SK-N-SH (cell line): ENCODE measurements around the gene DHX35. TPM values are rescaled to one million over a fixed set of nuclear protein-coding genes. Genes with fewer than 3 reads are reported as not detected.

Experiments
- CTCF ChIA-PET: fragments of 300-600, 350-600 bp; formaldehyde crosslinking; extraction: SDS; loops from one replicate; lab custom pipeline; 2021; lab: Yijun Ruan, JAX
- POLR2A ChIA-PET: fragments of 350-600 bp; sonication (Branson Sonifier 250); formaldehyde crosslinking; extraction: SDS; loops from one replicate; lab custom pipeline; 2020; ENCODE audit warnings: antibody characterized with exemption, inconsistent platforms; lab: Yijun Ruan, JAX
- DNase-seq: peaks from one replicate; pipeline ENCODE4 v3.0.0; 2012
- H2AFZ ChIP-seq: fragments of 200-600 bp; sonication (generic); 2 replicates; pipeline ENCODE4 v1.8.1; 2016; ENCODE audit warnings: antibody characterized with exemption, mild to moderate bottlenecking, low read depth
- H3F3A ChIP-seq: fragments of 200-600 bp; sonication (generic); replicated peaks from 2 replicates; pipeline ENCODE3; 2016; ENCODE audit warnings: antibody characterized with exemption, mild to moderate bottlenecking; ENCODE audit not compliant: insufficient read depth
- H3K27ac ChIP-seq, 2 experiments: fragments of 200-500 bp in 1 of 2; fragments of 200-600 bp in 1 of 2; sonication (Bioruptor generic) in 1 of 2; sonication (generic), shearing (Covaris generic) in 1 of 2; 2 replicates each; pipeline versions ENCODE4 v1.5.1 to v1.6.1; 2014 to 2016; ENCODE audit warnings: low read depth in 2 of 2, inconsistent platforms in 1 of 2, low read length in 1 of 2, mild to moderate bottlenecking in 1 of 2, mixed read lengths in 1 of 2
- H3K27me3 ChIP-seq: fragments of 200-600 bp; sonication (generic), shearing (Covaris generic); 2 replicates; pipeline ENCODE4 v1.6.1; 2016; ENCODE audit warnings: mixed run types; ENCODE audit not compliant: insufficient read depth
- H3K36me3 ChIP-seq, 2 experiments: fragments of 200-500 bp in 1 of 2; fragments of 200-600 bp in 1 of 2; sonication (Bioruptor generic) in 1 of 2; sonication (generic) in 1 of 2; replicated peaks in 1 of 2; 2 replicates each; pipeline versions ENCODE3 to v1.5.1; 2014 to 2016; ENCODE audit warnings: low read length in 1 of 2, mild to moderate bottlenecking in 1 of 2; ENCODE audit not compliant: insufficient read depth in 2 of 2, control insufficient read depth in 1 of 2
- H3K4me1 ChIP-seq, 2 experiments: fragments of 200-500 bp in 1 of 2; fragments of 200-600 bp in 1 of 2; sonication (Bioruptor generic) in 1 of 2; sonication (generic), shearing (Covaris generic) in 1 of 2; 2 replicates each; pipeline versions ENCODE4 v1.5.1 to v1.6.1; 2014 to 2016; ENCODE audit warnings: low read depth in 1 of 2, low read length in 1 of 2, mixed run types in 1 of 2; ENCODE audit not compliant: insufficient read depth in 2 of 2, control insufficient read depth in 1 of 2
- H3K4me2 ChIP-seq: fragments of 200-600 bp; sonication (generic), shearing (Covaris generic); 2 replicates; pipeline ENCODE4 v1.6.1; 2017; ENCODE audit warnings: mixed run types
- H3K4me3 ChIP-seq, 2 experiments: fragments of 200-500 bp in 1 of 2; fragments of 200-600 bp in 1 of 2; sonication (Bioruptor generic) in 1 of 2; sonication (generic), shearing (Covaris generic) in 1 of 2; 2 replicates each; pipeline versions ENCODE4 v1.5.1 to v1.8.1; 2014 to 2016; ENCODE audit warnings: low read depth in 2 of 2, inconsistent platforms in 1 of 2, low read length in 1 of 2, mild to moderate bottlenecking in 1 of 2, mixed read lengths in 1 of 2, moderate library complexity in 1 of 2
- H3K79me2 ChIP-seq: fragments of 200-600 bp; sonication (generic); 2 replicates; pipeline ENCODE4 v1.8.1; 2017; ENCODE audit warnings: mild to moderate bottlenecking; ENCODE audit not compliant: insufficient read depth
- H3K9ac ChIP-seq: fragments of 200-600 bp; sonication (generic); 2 replicates; pipeline ENCODE4 v1.6.1; 2017; ENCODE audit warnings: mixed run types
- H3K9me2 ChIP-seq: fragments of 200-600 bp; sonication (generic); 2 replicates; pipeline ENCODE4 v1.6.1; 2017; ENCODE audit warnings: mixed run types
- H3K9me3 ChIP-seq: fragments of 200-600 bp; sonication (generic); 2 replicates; pipeline ENCODE4 v1.6.1; 2017; ENCODE audit warnings: mixed run types, mild to moderate bottlenecking, moderate library complexity
- H4K20me1 ChIP-seq: fragments of 200-600 bp; sonication (generic); 2 replicates; pipeline ENCODE4 v1.6.1; 2017; ENCODE audit warnings: mild to moderate bottlenecking, mixed run types; ENCODE audit not compliant: insufficient read depth
- CHD2 ChIP-seq: fragments of 150-350 bp; IDR thresholded peaks from 2 replicates; pipeline ENCODE4 v1.6.1; 2018; ENCODE audit warnings: low read length; ENCODE audit not compliant: partially characterized antibody
- ELF1 ChIP-seq: IDR thresholded peaks from 2 replicates; pipeline ENCODE4 v1.4.0; 2012
- EP300 ChIP-seq, 2 experiments: IDR thresholded peaks; 2 replicates each; pipeline versions ENCODE4 v1.4.0 to v1.6.1; 2012; ENCODE audit warnings: borderline replicate concordance in 1 of 2, low read depth in 1 of 2, low read length in 1 of 2
- FOXJ3 ChIP-seq: sonication (generic); formaldehyde crosslinking; IDR thresholded peaks from 2 replicates; pipeline ENCODE4 v1.5.1; 2020; ENCODE audit warnings: mild to moderate bottlenecking, missing genetic modification reagents
- GATA2 ChIP-seq: sonication (generic); formaldehyde crosslinking; IDR thresholded peaks from 2 replicates; pipeline ENCODE4 v1.5.0; 2020; ENCODE audit warnings: mild to moderate bottlenecking, missing genetic modification reagents
- IRF3 ChIP-seq: fragments of 150-350 bp; IDR thresholded peaks from 2 replicates; pipeline ENCODE4 v1.6.1; 2016; ENCODE audit warnings: mild to moderate bottlenecking, low read depth, low read length
- JUND ChIP-seq: IDR thresholded peaks from 2 replicates; pipeline ENCODE4 v1.4.0; 2012
- MAX ChIP-seq: IDR thresholded peaks from 2 replicates; pipeline ENCODE4 v1.4.0; 2012; ENCODE audit warnings: low read depth
- MEF2A ChIP-seq: IDR thresholded peaks from 2 replicates; pipeline ENCODE4 v1.4.0; 2012; ENCODE audit warnings: low read depth, borderline replicate concordance
- MXI1 ChIP-seq: IDR thresholded peaks from 2 replicates; pipeline ENCODE4 v1.6.1; 2012; ENCODE audit warnings: mild to moderate bottlenecking, low read depth, low read length, improper control_type of control experiment
- NFIC ChIP-seq: IDR thresholded peaks from 2 replicates; pipeline ENCODE4 v1.4.0; 2012; ENCODE audit warnings: borderline replicate concordance
- PBX3 ChIP-seq: IDR thresholded peaks from 2 replicates; pipeline ENCODE4; 2012
- RAD21 ChIP-seq: IDR thresholded peaks from 2 replicates; pipeline ENCODE4 v1.6.1; 2012; ENCODE audit warnings: mild to moderate bottlenecking, low read length
- REST ChIP-seq: IDR thresholded peaks from 2 replicates; pipeline ENCODE4 v1.6.1; 2012; ENCODE audit warnings: mild to moderate bottlenecking, low read depth, low read length, moderate library complexity
- RXRA ChIP-seq: IDR thresholded peaks from 2 replicates; pipeline ENCODE4 v1.4.0; 2012; ENCODE audit warnings: low read depth, mild to moderate bottlenecking, borderline replicate concordance
- SIN3A ChIP-seq: IDR thresholded peaks from 2 replicates; pipeline ENCODE4 v1.6.1; 2012; ENCODE audit warnings: low read depth, mild to moderate bottlenecking, low read length, moderate library complexity, borderline replicate concordance
- SMC3 ChIP-seq: IDR thresholded peaks from 2 replicates; pipeline ENCODE4 v1.6.1; 2012; ENCODE audit warnings: low read depth, low read length, improper control_type of control experiment
- TAF1 ChIP-seq: IDR thresholded peaks from 2 replicates; pipeline ENCODE4 v1.6.1; 2012; ENCODE audit warnings: low read depth, mild to moderate bottlenecking, low read length, moderate library complexity, borderline replicate concordance
- TCF12 ChIP-seq: IDR thresholded peaks from 2 replicates; pipeline ENCODE4 v1.4.0; 2012
- TEAD4 ChIP-seq: IDR thresholded peaks from 2 replicates; pipeline ENCODE4 v1.4.0; 2012; ENCODE audit warnings: mild to moderate bottlenecking, borderline replicate concordance; ENCODE audit not compliant: insufficient read depth
- USF1 ChIP-seq: IDR thresholded peaks from 2 replicates; pipeline ENCODE4 v1.4.0; 2012; ENCODE audit warnings: low read depth, borderline replicate concordance
- YY1 ChIP-seq: IDR thresholded peaks from 2 replicates; pipeline ENCODE4 v1.4.0; 2012; ENCODE audit warnings: low read depth, mild to moderate bottlenecking
- ZBTB33 ChIP-seq: IDR thresholded peaks from 2 replicates; pipeline ENCODE4 v1.4.0; 2012; ENCODE audit warnings: low read depth, borderline replicate concordance
- WGBS: methylation state at CpG from one replicate; pipeline ENCODE4 v1.1.6; 2017; ENCODE audit warnings: low lambda C conversion rate; 5-methylcytosine and 5-hydroxymethylcytosine counted together
- polyA plus RNA-seq, 3 experiments: library from polyadenylated mRNA; depleted of rRNA; stranded (reverse); fragments of >200 nt; gene quantifications; 2 replicates each; pipeline ENCODE4 v1.2.3, GENCODE V29; 2012

Gene DHX35
- polyA plus RNA-seq, 1 of the 3 experiments (the other 2 are of a cell fraction) = 17.1 TPM

GRCh38 chr20:39049684-39050554, 87.8 kb downstream of the DHX35 start:
- Histone ChIP-seq H3K27ac (peak overlapping the region in 1 of 2 experiments; percentile 53; a peak in 1 of 4 replicates), H3K4me1 (peaks cover 0 to 4% of the 10 kb centered on the region in 2 experiments; a peak in 1 of 4 replicates), H3K4me2 (peak overlapping the region; percentile 93), H3F3A (no peaks in the 10 kb centered on the region), H3K79me2 (no peaks in the 10 kb centered on the region), H2AFZ (peak overlapping the region; percentile 91), H3K9ac (peak overlapping the region; percentile 58), H4K20me1 (no peaks in the 10 kb centered on the region), H3K36me3 (no peaks in the 10 kb centered on the region), H3K27me3 (no peaks in the 10 kb centered on the region; the same call in 1 of the 2 replicates), H3K4me3 (peak overlapping the region; percentile 60 to 70), H3K9me3 (no peaks in the 10 kb centered on the region), H3K9me2 (no peaks in the 10 kb centered on the region)
- ChIA-PET POLR2A (interaction anchor here (0.6 to 0.7 kb wide), 2 partner anchors 19 to 32 kb away, joined by 3 to 5 read pairs; no protein-coding TSS in a partner anchor), CTCF (interaction anchor here (0.6 to 16.3 kb wide), 82 partner anchors 10 to 1913 kb away, joined by 3 to 444 read pairs (median 4); partner anchors contain the start of genes ACTR5, DHX35, FAM83D and SLC32A1)
- DNase-seq = peak; percentile 92
- WGBS = 10% methylated on average over 26 of the region's 69 CpGs
- TF ChIP-seq CHD2 (peak; percentile 28), ELF1 (peak; percentile 98), JUND (no peak), SIN3A (0 out of 2 replicates have a peak, but pooled peaks have one; percentile 34), REST (no peak), TAF1 (0 out of 2 replicates have a peak, but pooled peaks have one; percentile 27), SMC3 (peak; percentile 58), MEF2A (no peak), MAX (no peak; the same call in 1 of the 2 replicates), ZBTB33 (no peak), NFIC (no peak), TEAD4 (no peak), MXI1 (peak; percentile 67), IRF3 (no peak), RXRA (no peak), FOXJ3 (CRISPR knock-in tag) (no peak), RAD21 (peak; percentile 84), GATA2 (no peak), TCF12 (no peak), EP300 (IDR thresholded peaks at IDR 0.05; ENCODE audit: borderline replicate concordance in 1 of 2, low read depth in 1 of 2, low read length in 1 of 2) (no peak), PBX3 (no peak), YY1 (no peak), USF1 (no peak)
